NCI-H82 treated with DMSO at 0.1 percent for 48 hours (cell line): ENCODE data around the gene HOGA1.
"Not testable (repeated sequence)": the region's sequence is repeated elsewhere in the genome, so short reads cannot be mapped to it uniquely, and the experiment has no call there.

Experiments used
- DNase-seq: peaks from one replicate; lab custom pipeline; 2025; ENCODE audit not compliant: unreplicated experiment; lab: John Stamatoyannopoulos, UW

The HOGA1 gene

GRCh38 chr10:97644936-97645335 lies 60.7 kb downstream of the HOGA1 start:
- DNase-seq = no peak

- no peak for DNase-seq
Observed at GRCh38 chr10:97647556-97647955, 63.4 kb downstream of the HOGA1 start.

DNA sequence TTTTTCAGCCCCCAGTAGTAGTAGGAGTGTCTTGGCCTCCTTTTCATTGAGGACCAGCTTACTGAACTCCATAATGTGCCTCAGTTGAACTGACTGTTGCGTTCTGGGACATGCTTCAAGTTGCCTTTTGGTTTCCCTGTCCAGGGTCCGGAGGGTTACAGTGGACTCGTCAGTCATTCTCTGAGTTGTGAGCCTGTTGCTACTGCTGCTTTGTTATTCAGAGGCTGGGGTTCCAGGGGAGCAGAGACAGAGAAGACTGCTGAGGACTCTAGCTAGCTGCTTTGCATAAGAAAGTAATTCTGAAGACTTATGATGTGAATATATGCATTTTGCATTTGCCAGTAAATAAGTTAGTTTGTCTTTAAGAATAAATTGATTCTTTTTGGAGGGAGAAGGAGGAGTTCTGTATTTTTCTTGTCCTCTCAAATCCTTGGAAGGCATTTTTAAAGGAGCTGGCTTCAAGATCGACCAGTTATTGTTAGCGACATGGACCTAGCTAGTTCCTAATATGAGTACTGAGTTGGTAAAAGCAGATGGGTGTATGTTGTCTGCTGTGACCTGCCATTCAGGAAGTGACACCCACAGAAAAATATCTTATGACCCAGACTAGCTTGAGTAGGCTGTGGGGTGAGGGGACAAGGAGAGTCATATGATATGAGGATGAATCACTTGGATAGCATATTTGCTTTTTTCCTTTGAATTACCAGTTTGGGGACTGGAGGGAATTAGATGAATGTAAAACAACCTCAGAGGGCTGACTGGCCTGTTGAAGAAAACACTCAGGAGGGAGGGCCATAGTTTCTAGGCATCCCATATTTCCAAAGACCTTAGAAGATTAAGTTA lies 64.6 kb downstream of the HOGA1 start:
- no peak for DNase-seq

GRCh38 chr10:97649405-97649750 lies 65.2 kb downstream of the HOGA1 start:
- DNase-seq = not testable (repeated sequence)

- no peak for DNase-seq
Observed at GRCh38 chr10:97650726-97651125, 66.5 kb downstream of the HOGA1 start.

DNA sequence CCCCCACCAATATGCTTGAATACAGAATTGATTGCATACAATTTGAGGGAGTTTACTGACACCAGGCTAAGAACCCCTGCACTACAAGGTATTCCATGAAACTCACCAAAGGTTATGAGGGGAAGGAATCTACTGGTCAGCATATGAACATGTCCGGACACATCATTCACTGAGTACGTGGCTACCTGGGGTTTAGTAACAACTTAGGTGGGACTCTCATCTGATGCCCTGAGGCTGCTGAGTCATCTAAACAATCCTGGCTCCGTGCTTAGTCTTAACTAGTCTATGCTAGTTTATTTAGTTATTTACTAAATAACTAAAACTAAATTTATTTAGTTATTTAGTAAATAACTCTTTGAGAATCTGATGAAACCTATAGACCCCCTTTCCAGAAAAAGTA lies 67.6 kb downstream of the HOGA1 start:
- no peak for DNase-seq

- DNase-seq = no peak
Observed at GRCh38 chr10:97656777-97657176, 72.6 kb downstream of the HOGA1 start.

- no peak for DNase-seq
Observed at GRCh38 chr10:97659589-97659988, 75.4 kb downstream of the HOGA1 start.
